ENCODE data around the gene GLIPR2.
"Not testable (repeated sequence)": the region's sequence is repeated elsewhere in the genome, so short reads cannot be mapped to it uniquely, and the experiment has no call there.

The GLIPR2 gene

GRCh38 chr9:36165826-36166167 lies 29.3 kb downstream of the GLIPR2 start:
- no peak for DNase-seq

DNA sequence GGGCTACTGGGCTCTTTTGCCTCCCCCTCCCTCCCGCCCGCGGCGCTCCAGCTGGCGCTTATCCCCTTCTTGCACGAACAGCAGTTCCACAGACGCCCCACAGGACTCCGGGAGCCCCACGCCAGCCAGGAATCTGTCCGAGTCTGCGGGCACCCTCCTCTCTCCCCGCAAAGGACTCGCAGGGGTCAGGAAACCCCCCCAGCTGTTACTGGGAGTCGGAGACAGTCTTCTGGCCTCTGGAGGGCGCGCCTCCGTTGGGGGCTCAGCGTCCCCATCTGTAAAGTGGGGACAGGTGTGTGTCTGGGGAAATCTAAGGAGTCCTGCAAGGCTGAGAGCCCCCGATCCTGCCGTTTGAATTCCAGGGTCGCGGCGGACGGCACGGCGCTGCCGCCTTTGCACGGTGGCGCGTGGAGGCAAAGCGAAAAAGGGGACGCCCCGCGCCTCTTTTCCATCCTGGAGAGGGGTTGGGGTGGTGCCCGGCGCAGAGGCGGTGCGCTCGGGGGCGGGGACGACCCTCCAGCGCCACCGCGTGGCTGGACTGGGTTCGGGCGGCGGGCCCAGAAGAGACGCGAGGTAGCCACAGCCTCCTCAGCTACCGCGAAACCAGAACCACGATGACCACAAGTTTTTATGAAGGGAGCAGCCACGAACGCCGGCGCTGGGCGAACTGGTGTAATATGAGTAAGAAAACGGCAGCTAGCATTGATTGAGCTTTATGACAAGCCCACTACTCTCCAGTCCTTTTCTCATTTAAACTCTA lies 29.8 kb downstream of the GLIPR2 start:
- peak; percentile 66 for DNase-seq

GRCh38 chr9:36169166-36169565 lies 32.6 kb downstream of the GLIPR2 start, which contains the start of gene CCIN:
CCIN (plus strand) TSS chr9:36169388; CDS start chr9:36169503, 115 bp downstream.
- DNase-seq, result no peak

- no peak for DNase-seq
These were observed 33.2 kb downstream of the GLIPR2 start for GRCh38 chr9:36169708-36170107.

DNA sequence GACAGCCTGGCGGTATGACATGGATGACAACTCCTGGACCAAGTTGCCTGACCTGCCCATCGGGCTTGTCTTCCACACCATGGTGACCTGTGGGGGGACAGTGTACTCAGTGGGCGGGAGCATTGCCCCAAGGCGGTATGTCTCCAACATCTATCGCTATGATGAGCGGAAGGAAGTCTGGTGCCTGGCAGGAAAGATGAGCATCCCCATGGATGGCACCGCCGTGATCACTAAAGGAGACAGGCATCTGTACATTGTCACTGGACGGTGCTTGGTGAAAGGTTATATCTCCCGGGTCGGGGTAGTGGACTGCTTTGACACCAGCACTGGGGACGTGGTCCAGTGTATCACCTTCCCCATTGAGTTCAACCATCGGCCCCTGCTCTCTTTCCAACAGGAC lies 34.0 kb downstream of the GLIPR2 start:
- DNase-seq, result no peak

DNA sequence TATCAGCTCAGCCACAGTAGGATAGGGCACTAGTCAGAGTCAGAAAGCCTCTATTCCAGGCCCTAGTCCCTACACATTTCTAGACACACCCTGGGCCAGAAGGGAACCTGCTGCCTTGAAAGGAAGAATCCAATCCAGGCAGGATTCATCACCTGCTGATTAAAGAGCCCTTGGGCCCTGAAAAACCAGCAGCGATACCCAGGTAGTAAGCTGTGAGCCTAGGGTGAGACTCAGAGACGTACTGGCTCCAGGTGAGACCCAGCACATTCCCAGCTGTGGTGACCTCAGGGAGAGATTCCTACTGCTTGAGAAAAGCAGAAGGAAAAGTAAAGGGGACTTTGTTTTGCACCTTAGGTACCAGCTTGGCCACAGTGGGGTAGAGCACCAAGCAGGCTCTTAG lies 37.3 kb downstream of the GLIPR2 start:
- no peak for DNase-seq

- DNase-seq, result no peak
These were observed 37.7 kb downstream of the GLIPR2 start for GRCh38 chr9:36174271-36174670.

GRCh38 chr9:36174731-36175130 lies 38.2 kb downstream of the GLIPR2 start:
- DNase-seq, result no peak

DNA sequence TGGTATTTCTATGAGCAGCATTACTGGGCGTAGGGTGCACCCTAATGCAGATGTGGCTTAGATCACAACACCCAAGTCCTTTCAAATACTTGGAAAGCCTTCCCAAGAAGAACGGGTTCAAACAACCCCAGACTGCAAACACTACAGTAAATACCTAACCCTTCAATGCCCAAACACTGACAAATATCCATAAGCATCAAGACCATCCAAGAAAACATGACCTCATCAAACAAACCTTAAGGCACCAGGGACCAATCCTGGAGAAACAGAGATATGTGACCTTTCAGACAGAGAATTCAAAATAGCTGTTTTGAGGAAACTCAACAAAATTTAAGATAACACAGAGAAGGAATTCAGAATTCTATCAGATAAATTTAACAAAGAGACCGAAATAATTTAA lies 38.7 kb downstream of the GLIPR2 start:
- DNase-seq, result not testable (repeated sequence)

- not testable (repeated sequence) for DNase-seq
These were observed 40.0 kb downstream of the GLIPR2 start for GRCh38 chr9:36176496-36176895.

- DNase-seq, result no peak
These were observed 41.0 kb downstream of the GLIPR2 start for GRCh38 chr9:36177571-36177970.

DNA sequence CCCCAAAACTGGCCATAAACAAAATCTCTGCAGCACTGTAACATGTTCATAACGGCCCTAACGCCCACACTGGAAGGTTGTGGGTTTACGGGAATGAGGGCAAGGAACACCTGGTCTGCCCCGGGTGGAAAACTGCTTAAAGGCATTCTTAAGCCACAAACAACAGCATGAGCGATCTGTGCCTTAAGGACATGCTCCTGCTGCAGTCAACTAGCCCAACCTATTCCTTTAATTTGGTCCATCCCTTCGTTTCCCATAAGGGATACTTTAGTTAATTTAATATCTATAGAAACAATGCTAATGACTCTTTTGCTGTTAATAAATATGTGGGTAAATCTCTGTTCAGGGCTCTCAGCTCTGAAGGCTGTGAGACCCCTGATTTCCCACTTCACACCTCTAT lies 43.7 kb downstream of the GLIPR2 start:
- not testable (repeated sequence) for DNase-seq

GRCh38 chr9:36187414-36187813 lies 50.9 kb downstream of the GLIPR2 start:
- no peak for DNase-seq

DNA sequence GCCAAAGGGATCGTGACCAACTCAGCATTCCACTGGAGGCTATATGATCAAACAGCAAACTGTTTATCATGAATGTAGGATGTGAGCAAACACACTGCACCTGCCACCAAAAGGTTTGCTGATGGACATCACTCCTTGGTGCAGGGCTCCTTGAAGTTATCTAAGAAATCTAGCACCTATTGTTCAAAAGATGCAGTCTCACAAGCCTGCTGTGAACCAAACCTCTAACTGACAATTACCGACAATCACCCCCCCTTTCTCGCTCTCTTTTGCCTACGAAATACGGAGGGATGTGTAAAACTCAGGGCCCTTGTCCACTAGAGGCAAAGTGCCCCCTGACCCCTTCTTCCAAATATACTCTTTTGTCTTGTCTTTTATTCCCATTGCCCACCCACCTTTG lies 51.7 kb downstream of the GLIPR2 start:
- no peak for DNase-seq

DNA sequence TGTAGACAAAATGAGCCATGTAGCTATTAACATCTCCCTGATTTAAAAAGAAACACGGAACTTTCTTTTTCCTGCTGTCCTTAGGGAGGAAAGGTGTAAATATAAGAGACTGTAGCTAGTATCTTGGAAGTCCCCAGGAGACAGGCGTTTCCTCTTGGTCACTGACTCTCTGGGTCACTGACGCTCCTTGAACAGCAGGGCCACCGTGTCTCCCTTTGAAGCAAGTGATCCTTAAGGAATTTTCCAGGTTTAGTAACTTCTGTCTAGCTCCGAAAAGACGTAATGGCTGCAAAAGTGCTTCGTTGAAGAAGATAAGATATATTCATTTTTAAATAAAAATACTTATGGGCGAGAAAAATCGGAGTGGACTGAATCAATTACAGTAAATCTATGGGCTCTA lies 53.4 kb downstream of the GLIPR2 start:
- DNase-seq, result no peak

- DNase-seq, result peak; percentile 96
These were observed 54.1 kb downstream of the GLIPR2 start, which contains the start of gene CLTA for GRCh38 chr9:36190388-36191289. CLTA (plus strand) TSS chr9:36190921; CDS start chr9:36191057, 136 bp downstream.

GRCh38 chr9:36191290-36191645 lies 54.7 kb downstream of the GLIPR2 start:
- DNase-seq, result no peak

- DNase-seq, result no peak
These were observed 55.2 kb downstream of the GLIPR2 start for GRCh38 chr9:36191686-36192085.

DNA sequence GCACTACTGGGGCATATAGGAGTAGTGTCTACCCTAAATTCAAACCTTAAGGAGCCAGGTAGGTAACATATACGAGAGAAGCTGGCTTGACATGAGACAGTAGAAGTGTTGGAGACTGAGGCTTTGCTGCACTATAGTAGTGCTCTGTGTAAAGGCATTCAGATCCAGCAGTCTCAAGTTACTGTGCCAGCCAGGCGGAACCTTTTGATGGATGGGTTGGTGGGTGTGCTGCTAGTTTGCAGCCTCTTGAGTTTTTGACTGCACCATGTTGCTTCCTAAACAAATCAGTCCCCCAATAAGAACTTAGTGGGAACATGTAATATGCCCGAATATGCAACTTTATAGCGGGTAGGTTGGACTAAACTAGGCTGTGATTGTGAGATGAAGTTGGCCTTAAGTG lies 55.7 kb downstream of the GLIPR2 start:
- DNase-seq, result no peak

GRCh38 chr9:36193023-36193422 lies 56.5 kb downstream of the GLIPR2 start:
- no peak for DNase-seq

DNA sequence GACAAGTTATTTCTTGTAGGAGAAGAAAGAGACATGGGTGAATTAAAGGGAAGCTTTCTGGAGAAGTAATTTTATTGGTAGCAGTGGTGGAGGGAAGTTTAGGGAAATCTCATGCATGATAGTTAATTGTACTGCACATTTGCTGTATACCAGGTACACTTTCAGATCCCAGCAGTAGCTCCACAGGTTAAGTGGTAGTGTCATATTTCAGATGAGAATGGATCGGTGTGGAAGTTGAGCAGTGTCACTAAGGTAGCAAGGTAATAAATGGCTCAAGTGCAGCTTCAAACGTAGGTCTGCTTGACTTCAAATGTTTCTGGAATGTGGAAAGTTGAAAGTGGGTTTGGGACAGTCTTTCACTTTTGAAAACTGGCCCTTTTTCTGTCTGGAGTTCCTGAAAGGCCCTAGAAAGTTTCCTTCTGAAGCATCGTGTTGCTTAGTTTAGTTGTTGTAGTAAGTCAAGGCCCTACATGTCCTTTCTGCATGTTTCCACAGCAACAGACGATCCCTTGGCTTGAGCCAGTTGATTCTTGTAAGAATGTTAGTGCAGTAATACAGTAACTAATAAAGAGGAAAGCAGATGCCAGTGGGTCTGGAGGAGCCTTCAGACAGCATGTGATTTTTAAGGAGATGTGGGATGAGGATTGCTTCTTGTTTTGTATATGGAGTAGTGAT lies 57.9 kb downstream of the GLIPR2 start:
- DNase-seq, result no peak

DNA sequence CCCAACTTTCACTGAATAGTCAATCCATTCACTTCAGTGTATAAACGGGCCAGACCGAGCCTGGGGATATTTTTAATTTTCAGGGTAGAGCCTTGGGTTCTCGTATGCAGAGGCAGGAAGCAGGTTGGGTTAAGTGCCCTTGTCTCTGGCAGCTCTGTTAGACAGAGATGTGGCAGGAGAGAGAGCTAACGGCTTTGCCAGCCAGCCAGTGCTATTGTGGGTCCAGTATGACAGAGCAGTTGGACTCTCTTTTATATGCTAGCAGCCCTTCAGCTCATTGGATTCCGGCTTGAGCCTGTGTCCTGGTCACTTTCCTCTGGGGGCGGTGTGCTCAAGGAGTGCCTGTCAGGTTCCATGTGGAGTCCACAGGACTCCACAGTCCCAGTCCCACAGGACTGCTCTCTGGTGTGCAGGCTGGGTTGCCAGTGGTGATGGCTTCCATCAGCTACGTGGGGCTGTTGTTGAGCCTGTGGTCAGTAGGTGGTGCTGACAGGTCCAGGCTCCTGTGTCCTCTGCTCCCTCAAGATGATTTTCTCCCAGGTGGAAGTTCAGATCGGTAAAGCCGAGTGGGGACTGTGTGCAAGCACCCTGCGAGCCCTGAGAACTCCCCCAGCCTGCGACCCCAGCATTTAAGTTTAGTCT lies 68.5 kb downstream of the GLIPR2 start:
- DNase-seq, result no peak

GRCh38 chr9:36207016-36207415 lies 70.5 kb downstream of the GLIPR2 start:
- DNase-seq, result no peak

All from NCI-H774 (cell line).